Rectal smooth muscle tissue (tissue), 1 donor: ENCODE measurements around the gene NUPR2.
"Not testable (repeated sequence)": the region's sequence is repeated elsewhere in the genome, so short reads cannot be mapped to it uniquely, and the experiment has no call there.

Source experiments
- H3K27ac ChIP-seq: one replicate; pipeline ENCODE4 v1.7.0; 2013; ENCODE audit warnings: low read depth, low read length, inconsistent platforms
- H3K27me3 ChIP-seq: one replicate; pipeline ENCODE4 v1.7.0; 2013; ENCODE audit warnings: low read length; ENCODE audit not compliant: control insufficient read depth, insufficient read depth
- H3K36me3 ChIP-seq: one replicate; pipeline ENCODE4 v1.7.0; 2013; ENCODE audit warnings: low read length; ENCODE audit not compliant: control insufficient read depth, insufficient read depth
- H3K4me1 ChIP-seq: one replicate; pipeline ENCODE4 v1.7.0; 2013; ENCODE audit warnings: low read length; ENCODE audit not compliant: control insufficient read depth, insufficient read depth
- H3K4me3 ChIP-seq: one replicate; pipeline ENCODE4 v1.7.0; 2013; ENCODE audit warnings: low read length
- H3K9ac ChIP-seq: one replicate; pipeline ENCODE4 v1.7.0; 2013; ENCODE audit warnings: low read length

The NUPR2 gene

DNA sequence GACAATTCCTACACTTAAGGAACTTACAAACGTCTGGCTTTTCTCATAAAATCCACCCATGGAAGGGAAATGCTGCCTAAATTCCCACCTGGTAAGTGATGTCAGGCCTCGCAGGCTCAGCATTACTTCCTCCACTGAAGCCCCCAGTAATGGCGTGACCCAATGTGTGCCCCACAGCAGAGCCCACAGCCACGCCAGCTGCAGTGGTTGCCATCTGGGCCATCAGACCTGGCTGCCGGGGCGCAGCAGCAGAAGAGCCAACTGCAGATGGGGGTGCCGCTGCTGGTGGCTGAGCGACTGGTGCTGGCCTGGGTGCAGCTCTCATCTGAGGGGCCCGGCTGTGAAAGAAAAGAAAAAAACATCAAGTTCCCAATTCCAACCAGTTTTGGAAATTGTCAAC is 12.1 kb downstream of the NUPR2 start:
- not testable (repeated sequence) for H3K4me1 ChIP-seq, H3K9ac ChIP-seq, H3K27ac ChIP-seq, H3K27me3 ChIP-seq, H3K4me3 ChIP-seq
- peaks cover 17% of the 10 kb centered on the region for H3K36me3 ChIP-seq

DNA sequence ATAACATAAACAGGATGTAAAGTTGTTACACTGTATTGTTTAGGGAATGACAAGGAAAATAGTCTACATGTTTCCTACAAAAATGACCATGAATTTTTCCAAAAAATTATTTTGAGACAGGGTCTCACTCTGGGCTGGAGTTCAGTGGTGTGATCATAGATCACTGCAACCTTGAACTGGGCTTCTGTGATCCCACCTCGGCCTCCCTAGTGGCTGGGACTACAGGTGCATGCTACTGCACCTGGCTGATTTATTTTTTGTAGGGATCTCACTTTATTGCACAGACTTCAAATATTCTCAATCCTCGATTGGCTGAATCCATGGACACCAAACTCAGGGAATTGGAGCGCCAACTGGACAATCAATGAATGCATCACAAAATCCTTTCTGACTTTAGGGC is 16.6 kb downstream of the NUPR2 start:
- Histone ChIP-seq H3K4me3 (no peak overlapping the region), H3K36me3 (peaks cover 17% of the 10 kb centered on the region), H3K27ac (no peak overlapping the region), H3K4me1 (no peaks in the 10 kb centered on the region), H3K27me3 (no peaks in the 10 kb centered on the region), H3K9ac (no peak overlapping the region)

DNA sequence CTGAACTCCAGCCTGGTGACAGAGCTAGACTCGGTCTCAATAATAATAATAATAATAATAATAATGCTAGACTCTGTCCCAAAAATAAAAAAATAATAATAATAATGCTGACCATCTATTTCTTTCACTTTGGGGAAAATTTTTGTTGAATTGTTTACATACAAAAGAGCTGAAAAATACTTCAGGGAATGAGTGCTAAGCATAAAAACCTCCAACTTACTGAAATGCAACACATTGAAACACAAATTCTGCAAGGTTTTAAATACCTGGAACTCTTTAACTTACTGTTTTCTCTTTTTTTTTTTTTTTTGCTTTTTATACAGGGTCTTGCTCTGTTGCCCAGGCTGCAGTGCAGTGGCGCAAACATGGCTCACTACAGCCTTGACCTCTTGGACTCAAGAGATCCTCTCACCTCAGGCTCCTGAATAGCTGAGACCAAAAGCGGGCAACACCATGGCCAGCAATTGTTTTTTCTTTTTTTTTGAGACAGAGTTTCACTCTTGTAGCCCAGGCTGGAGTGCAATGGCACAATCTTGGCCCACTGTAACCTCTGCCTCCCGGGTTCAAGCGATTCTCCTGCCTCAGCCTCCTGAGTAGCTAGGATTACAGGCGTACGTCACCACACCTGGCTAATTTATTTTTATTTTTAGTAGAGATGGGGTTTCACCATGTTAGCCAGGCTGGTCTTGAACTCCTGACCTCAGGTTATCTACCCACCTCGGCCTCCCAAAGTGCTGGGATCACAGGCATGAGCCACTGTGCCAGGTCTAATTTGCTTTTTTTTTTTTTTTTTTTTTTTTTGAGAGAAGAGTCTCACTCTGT is 17.8 kb downstream of the NUPR2 start:
- not testable (repeated sequence) for H3K27me3 ChIP-seq, H3K4me1 ChIP-seq, H3K4me3 ChIP-seq, H3K27ac ChIP-seq, H3K9ac ChIP-seq
- H3K36me3 ChIP-seq = peaks cover 14% of the 10 kb centered on the region

DNA sequence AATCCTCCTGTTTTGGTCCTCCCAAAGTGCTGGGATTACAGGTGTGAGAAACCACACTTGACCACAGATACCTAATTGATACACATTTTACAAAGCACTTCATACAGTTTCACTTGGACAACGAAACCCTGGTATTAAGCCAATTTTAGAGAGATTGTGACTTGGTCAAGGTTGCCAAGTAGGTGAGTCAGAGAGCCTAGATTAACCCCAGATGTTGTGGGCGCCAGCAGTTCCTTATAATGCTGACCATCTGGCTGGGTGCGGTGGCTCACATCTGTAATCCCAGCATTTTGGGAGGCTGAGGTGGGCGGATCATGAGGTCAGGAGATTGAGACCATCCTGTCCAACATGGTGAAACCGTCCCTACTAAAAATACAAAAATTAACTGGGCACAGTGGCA is 18.5 kb downstream of the NUPR2 start:
- Histone ChIP-seq H3K36me3 (peaks cover 12% of the 10 kb centered on the region), H3K4me3 (no peak overlapping the region), H3K9ac (no peak overlapping the region), H3K27me3 (no peaks in the 10 kb centered on the region), H3K4me1 (peaks cover 4% of the 10 kb centered on the region), H3K27ac (no peak overlapping the region)

DNA sequence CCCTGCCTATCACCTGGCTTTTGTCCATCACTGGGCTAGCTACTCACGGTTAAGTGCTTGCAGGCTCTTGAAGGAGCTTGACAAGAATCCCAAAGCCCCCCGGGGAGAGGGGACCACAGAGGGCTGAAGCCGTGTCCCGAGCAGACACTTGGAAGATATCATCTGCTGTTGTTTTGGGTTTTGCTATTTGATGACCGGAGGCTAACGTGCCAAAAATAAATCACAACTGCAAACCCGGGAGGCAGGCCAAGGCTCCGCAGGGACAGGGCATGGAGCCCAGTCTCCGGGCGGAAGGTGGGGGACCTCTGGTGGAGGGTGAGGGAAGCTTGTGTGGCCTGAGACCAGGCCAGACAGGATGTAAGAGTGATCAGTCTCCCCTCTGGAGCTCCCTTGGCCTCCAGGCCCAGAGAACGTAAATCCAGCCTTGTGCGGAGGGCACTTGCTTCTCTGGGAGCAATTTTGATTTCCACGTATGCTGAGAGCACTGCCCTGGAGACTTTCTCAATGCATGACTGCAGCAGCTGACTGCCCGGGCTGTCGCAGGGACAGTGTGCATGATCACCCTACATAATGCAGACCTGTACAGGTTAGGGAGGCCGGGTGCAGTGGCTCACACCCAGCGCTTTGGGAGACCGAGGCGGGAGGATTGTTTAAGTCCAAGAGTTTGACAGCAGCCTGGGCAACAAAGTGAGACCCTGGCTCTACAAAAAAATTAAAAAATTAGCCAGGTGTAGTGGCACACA is 23.3 kb downstream of the NUPR2 start, which contains the start of gene PHKG1:
PHKG1 (minus strand) TSS at position 164 of the 743 bp plus-strand sequence. CDS start 4,011 bp downstream, outside the sequence.
- H3K27ac ChIP-seq = peak within 1 kb of the TSS; percentile 96
- H3K4me1 ChIP-seq = peaks cover 13% of the 10 kb centered on the region
- H3K36me3 ChIP-seq = no peaks in the 10 kb centered on the region
- H3K4me3 ChIP-seq = peak within 1 kb of the TSS; percentile 44
- no peak within 1 kb of the TSS for H3K9ac ChIP-seq
- H3K27me3 ChIP-seq = no peaks in the 10 kb centered on the region

DNA sequence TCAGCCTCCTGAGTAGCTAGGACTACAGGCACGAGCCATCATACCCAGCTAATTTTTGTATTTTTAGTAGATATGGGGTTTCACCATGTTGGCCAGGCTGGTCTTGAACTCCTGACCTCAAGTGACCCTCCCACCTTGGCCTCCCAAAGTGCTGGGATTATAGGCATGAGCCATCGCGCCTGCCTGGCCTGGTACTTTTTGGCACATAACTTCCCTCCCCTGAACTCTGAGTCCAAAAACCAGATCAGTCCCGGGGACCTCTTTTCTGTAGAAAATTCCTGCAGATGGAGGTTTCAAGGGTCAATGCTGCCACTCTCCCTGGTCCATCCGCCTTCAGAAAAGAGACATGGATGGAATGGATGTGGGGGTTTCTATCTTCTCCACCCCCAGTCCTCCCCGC is 23.8 kb downstream of the NUPR2 start:
- peaks cover 13% of the 10 kb centered on the region for H3K4me1 ChIP-seq
- not testable (repeated sequence) for H3K27me3 ChIP-seq, H3K36me3 ChIP-seq, H3K9ac ChIP-seq
- peak overlapping the region; percentile 96 for H3K27ac ChIP-seq
- H3K4me3 ChIP-seq = peak overlapping the region; percentile 44

DNA sequence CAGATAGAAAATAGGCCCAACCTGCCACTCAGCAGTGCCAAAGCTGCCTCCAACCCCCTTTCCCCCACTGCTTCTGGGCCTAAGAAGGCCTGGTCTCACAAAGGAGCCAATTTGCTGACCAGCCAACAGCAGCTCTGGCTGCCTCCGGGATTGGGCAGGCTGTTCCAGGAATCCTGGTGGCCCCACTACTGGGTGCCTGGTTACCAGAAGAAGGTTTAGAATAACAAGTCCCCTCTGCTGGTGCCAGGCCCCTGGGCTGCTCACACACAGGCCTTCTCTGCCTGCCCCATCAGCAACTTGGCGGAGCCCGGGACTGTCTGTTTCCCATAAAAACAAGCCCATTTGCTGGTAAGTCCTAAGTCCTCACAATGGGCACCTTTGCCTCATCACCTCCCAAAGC is 24.6 kb downstream of the NUPR2 start:
- peak overlapping the region; percentile 96 for H3K27ac ChIP-seq
- no peaks in the 10 kb centered on the region for H3K27me3 ChIP-seq
- peaks cover 3% of the 10 kb centered on the region for H3K36me3 ChIP-seq
- no peak overlapping the region for H3K9ac ChIP-seq
- H3K4me1 ChIP-seq = peaks cover 13% of the 10 kb centered on the region
- peak overlapping the region; percentile 27 for H3K4me3 ChIP-seq

DNA sequence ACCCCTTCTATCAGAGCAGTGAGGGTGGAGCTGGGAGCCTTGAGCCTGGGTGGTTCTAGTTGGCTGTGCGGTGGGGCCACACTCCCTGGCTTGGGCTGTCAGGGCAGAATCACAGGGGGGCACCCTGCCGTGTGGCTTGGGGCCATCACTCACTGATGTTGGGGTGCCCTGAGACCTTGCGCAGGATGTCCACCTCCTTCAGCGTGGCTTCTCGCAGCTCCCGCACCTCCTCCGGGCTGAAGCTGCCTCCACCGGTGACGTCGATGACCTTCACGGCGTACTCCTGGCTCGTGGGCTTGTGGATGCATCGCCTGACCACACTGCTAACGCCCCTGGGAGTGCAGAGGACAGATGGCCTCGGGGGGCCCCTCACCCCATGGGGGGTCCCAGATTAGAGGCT is 28.8 kb downstream of the NUPR2 start:
- H3K27ac ChIP-seq = no peak overlapping the region
- H3K4me1 ChIP-seq = peaks cover 19% of the 10 kb centered on the region
- no peak overlapping the region for H3K4me3 ChIP-seq
- H3K27me3 ChIP-seq = no peaks in the 10 kb centered on the region
- H3K9ac ChIP-seq = no peak overlapping the region
- H3K36me3 ChIP-seq = peaks cover 3% of the 10 kb centered on the region

DNA sequence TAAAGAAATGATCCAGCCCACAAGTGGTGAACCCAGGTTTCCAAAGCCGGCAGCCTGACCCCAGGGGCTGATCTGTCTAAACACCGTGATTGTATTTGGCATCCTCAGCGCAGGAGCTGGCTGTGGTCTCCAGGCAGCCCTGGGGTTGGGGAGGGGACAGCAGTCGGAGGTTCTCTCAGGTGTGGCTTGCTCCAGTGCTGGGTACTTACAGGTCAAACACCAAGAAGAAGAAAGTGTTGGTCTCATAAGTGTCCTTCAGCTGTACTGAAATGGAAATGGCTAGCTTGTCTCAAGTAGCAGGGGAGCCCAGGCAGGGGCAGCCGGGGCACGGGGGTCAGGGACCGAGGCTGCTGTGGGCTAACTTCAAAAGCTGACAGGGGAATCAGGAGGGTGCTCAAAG is 29.5 kb downstream of the NUPR2 start:
- Histone ChIP-seq H3K27me3 (no peaks in the 10 kb centered on the region), H3K27ac (no peak overlapping the region), H3K4me1 (peaks cover 14% of the 10 kb centered on the region), H3K9ac (no peak overlapping the region), H3K36me3 (peaks cover 3% of the 10 kb centered on the region), H3K4me3 (no peak overlapping the region)

DNA sequence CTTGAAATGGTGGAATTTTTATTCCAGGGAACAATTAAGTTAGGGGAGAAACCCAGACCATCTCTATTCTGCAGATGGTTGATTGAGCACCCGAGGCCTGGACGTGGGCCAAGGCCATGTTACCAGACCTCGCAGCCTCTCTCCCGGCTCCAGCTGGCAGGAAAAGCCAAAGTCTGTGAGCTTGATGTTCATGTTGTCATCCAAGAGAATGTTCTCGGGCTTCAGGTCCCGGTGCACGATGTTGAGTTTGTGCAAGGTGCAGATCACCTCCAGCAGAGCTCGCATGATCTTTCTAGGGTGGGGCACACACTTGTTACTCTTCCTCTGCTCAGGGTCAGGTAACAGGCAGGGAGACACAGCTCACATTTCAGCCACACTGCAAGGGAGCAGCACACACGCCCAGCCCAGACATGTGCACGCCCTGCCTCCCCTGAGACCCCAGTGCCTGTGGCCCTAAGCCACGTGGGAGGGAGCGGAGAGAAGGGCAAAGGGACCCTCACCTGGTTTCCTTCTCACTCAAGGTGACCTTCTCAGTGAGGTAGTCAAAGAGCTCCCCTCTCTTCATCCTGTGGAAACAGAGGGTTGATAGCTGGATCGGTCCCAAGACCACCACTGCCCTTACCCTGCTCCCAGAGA is 32.9 kb downstream of the NUPR2 start:
- H3K36me3 ChIP-seq = peaks cover 5% of the 10 kb centered on the region
- H3K9ac ChIP-seq = no peak overlapping the region
- peak overlapping the region; percentile 62 for H3K27ac ChIP-seq

DNA sequence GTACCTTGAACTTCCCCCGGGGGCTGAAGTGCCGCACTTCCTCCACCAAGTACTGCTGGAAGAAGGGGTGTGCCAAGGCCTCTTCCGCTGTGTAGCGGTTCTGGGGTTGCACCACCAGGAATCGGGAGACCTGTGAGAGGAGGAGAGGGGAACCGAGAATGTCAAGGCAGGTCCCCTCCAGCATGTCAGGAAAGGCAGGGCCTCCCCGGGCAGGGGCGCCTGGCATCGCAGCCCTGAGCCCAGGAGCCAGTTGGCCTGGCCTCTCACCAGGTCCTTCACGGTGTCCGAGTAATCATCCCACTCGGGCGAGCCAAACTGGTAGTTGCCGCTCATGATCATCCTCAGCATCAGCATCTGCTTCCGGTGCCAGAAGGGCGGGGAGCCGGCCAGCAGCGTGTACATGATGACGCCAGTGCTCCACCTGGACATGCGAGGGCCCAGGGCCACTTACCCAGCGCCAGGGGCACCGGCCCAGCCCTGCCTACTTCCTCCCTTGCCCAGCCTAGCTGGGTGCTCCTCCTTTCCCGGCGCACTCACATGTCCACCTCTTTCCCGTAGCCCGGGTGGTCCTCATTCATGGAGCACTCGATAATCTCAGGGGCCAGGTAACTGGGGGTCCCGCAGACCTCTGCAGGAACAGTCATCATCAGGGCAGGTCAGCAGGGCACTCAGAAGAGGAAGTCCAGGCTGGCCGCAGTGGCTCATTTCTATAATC is 34.4 kb downstream of the NUPR2 start:
- Histone ChIP-seq H3K27me3 (no peaks in the 10 kb centered on the region), H3K4me1 (peaks cover 26% of the 10 kb centered on the region), H3K27ac (no peak overlapping the region), H3K9ac (no peak overlapping the region), H3K36me3 (peaks cover 5% of the 10 kb centered on the region), H3K4me3 (no peak overlapping the region)

More for the DNA sequence above, 32.9 kb downstream of the NUPR2 start:
- Histone ChIP-seq H3K4me3 (no peak overlapping the region), H3K27me3 (no peaks in the 10 kb centered on the region), H3K4me1 (peaks cover 26% of the 10 kb centered on the region)
